ENCODE measurements around the gene HCLS1.
"Not testable (repeated sequence)": the region's sequence is repeated elsewhere in the genome, so short reads cannot be mapped to it uniquely, and the experiment has no call there.

Gene HCLS1

GRCh38 chr3:121594850-121595249 lies 65.9 kb downstream of the HCLS1 start:
- no peak for DNase-seq

DNA sequence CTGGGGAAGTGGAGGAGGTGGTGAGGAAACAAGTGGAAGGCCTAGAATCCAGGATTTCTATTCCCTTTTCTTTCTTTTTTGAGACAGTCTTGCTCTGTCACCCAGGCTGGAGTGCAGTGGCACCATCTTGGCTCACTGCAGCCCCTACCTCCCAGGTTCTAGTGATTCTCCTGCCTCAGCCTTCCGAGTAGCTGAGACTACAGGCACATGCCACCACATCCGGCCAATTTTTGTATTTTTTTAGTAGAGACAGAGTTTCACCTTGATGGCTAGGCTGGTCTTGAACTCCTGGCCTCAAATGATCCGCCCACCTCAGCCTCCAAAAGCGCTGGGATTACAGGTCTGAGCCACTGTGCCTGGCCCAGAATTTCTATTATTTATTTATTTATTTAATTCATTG lies 66.9 kb downstream of the HCLS1 start:
- not testable (repeated sequence) for DNase-seq

DNA sequence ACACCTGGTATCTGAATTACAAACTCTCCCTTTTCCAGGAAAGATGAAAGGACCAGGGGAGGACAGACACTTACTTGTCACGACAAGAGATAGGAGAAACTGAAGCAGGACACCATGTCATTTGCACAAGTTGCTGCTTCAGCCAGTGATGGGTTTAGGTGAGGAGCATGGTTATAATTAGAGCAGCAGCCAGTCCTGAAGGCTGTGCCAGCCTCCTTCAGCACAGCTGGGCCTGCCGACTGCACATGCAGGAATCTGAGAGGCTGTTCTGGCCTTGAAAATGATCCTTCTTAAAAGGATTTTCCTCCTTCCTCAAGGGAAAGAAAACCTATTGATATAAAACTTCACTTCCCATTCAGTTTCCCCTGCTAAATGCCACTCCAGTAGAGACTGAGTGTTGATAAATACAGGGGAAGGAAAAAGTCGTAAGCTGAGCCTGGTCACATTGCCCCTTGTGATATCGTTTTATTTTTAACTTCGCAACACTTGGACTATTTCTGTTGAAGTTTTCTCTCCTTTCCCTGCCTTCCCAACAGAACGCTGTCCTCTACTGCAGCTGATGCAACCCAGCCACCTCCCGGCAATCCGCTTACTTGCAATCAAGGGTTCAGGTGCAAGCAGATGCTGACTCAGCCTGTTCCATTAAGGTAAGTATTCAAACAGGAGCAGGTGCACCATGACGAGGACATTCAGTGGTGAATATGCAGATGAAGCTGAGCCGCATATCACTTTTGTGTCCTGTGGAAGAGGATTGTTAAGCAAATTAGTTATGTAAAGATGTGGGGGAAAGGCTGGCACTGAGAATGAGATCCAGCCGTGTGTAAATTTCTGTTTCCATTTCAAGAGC lies 67.6 kb downstream of the HCLS1 start, which contains the start of gene FBXO40:
Gene FBXO40, plus strand, starts transcription at position 524 of the 847 bp plus-strand sequence. CDS start 27,197 bp downstream, outside the sequence.
- no peak for DNase-seq

DNA sequence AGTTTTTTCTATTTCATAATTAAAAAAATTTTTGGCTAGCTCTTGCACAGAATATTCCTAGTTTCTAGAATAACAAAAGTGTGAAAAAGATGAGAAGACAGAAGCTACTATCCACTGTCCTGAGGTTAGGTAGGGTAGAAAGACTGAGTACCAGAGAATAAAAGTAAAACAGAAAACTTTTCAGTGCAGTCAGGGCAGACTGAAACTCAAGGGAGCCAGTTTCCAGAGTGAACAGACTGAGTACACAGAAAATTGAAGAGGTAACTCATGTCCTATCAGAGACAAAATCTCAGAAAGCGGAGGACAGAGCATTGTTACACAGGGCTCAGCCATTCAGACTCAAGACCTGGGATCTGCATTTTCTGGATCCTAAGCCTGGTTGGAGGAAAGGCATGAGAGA lies 76.3 kb downstream of the HCLS1 start:
- DNase-seq, result no peak

- no peak for DNase-seq
Observed at GRCh38 chr3:121581691-121582090, 79.0 kb downstream of the HCLS1 start.

Measured in stimulated activated CD4-positive, alpha-beta T cell treated with anti-CD3 and anti-CD28 coated beads, Interleukin-12 subunit alpha, Interleukin-12 subunit beta, amount 100 ng/mL, for 4 hours (primary cell).